GM12878 (cell line): ENCODE results near the gene SLC12A9. TPM values are rescaled to one million over a fixed set of nuclear protein-coding genes. Genes with fewer than 3 reads are reported as not detected.

Experiments
- ATAC-seq: fragments of 200-7000 bp; cut with Tn5 transposase; 3 replicates; pipeline ENCODE4 v1.9.1; 2020; ENCODE audit warnings: mild to moderate bottlenecking, moderate library complexity
- BruUV-seq: library from RNA; stranded (reverse); fragments of 400-500 nt; replicated peaks from 2 replicates; lab custom pipeline; 2021; lab: Mats Ljungman, UMichigan
- CTCF ChIA-PET: fragments of 300-600 bp; sonication (Branson Sonifier 250); formaldehyde crosslinking; extraction: SDS; loops from one replicate; lab custom pipeline; 2021; ENCODE audit warnings: inconsistent platforms; lab: Yijun Ruan, JAX
- POLR2A ChIA-PET: fragments of 350-600 bp; formaldehyde crosslinking; extraction: SDS; loops from one replicate; lab custom pipeline; 2021; ENCODE audit warnings: inconsistent platforms; lab: Charles Lee
- RAD21 ChIA-PET: fragments of 300-600 bp; sonication (Branson Sonifier 250); formaldehyde crosslinking; loops from one replicate; lab custom pipeline; 2023; ENCODE audit warnings: antibody characterized with exemption; ENCODE audit not compliant: unreplicated experiment; lab: Charles Lee
- SMC1A ChIA-PET: fragments of 300-600 bp; sonication (Branson Sonifier 250); formaldehyde crosslinking; loops from one replicate; lab custom pipeline; 2023; ENCODE audit not compliant: unreplicated experiment, uncharacterized antibody; lab: Charles Lee
- DNase-seq: peaks from one replicate; pipeline ENCODE4 v3.0.0-alpha.2; 2011; ENCODE audit warnings: low read depth, low spot score
- FAIRE-seq: peaks from 3 replicates; lab custom pipeline; 2011; peaks lifted over from hg19 to GRCh38; lab: Jason Lieb, UNC
- H2AFZ ChIP-seq: 2 replicates; pipeline ENCODE4 v1.6.0; 2011; ENCODE audit warnings: low read depth, low read length, control low read depth; ENCODE audit not compliant: control insufficient read depth
- H3K27ac ChIP-seq: 2 replicates; pipeline ENCODE4 v1.5.1; 2011; ENCODE audit warnings: control low read depth; ENCODE audit not compliant: control insufficient read depth, insufficient read depth
- H3K27me3 ChIP-seq, 2 experiments: replicated peaks in 1 of 2; 2 replicates each; pipeline versions ENCODE4 v1.6.0 to v1.6.1; 2011; ENCODE audit warnings: low read length in 1 of 2; ENCODE audit not compliant: control insufficient read depth in 2 of 2, insufficient read depth in 2 of 2
- H3K36me3 ChIP-seq, 2 experiments: 2 replicates each; pipeline ENCODE4 v1.5.1; 2011; ENCODE audit warnings: low read length in 1 of 2; ENCODE audit not compliant: control insufficient read depth in 2 of 2, insufficient read depth in 2 of 2
- H3K4me1 ChIP-seq: 2 replicates; pipeline ENCODE4 v1.6.1; 2011; ENCODE audit warnings: mild to moderate bottlenecking, low read length, moderate library complexity, mixed read lengths; ENCODE audit not compliant: control insufficient read depth, insufficient read depth
- H3K4me2 ChIP-seq: 2 replicates; pipeline ENCODE4 v1.6.0; 2011; ENCODE audit warnings: control low read depth; ENCODE audit not compliant: control insufficient read depth, insufficient read depth
- H3K4me3 ChIP-seq: fragments of 200-600 bp; sonication (generic); 2 replicates; pipeline ENCODE4 v1.5.1; 2016
- H3K79me2 ChIP-seq: 2 replicates; pipeline ENCODE4 v1.6.0; 2011; ENCODE audit warnings: low read length; ENCODE audit not compliant: control insufficient read depth, insufficient read depth
- H3K9ac ChIP-seq: 2 replicates; pipeline ENCODE4 v1.8.0; 2011; ENCODE audit warnings: low read length, control low read depth, mixed read lengths; ENCODE audit not compliant: control insufficient read depth, insufficient read depth
- H3K9me3 ChIP-seq: replicated peaks from 3 replicates; pipeline ENCODE4 v1.5.1; 2011; ENCODE audit warnings: mild to moderate bottlenecking, low read length; ENCODE audit not compliant: control insufficient read depth, insufficient read depth
- H4K20me1 ChIP-seq: 2 replicates; pipeline ENCODE4 v1.6.0; 2011; ENCODE audit not compliant: control insufficient read depth, insufficient read depth
- EZH2 ChIP-seq: IDR thresholded peaks from 2 replicates; pipeline ENCODE4 v1.6.1; 2012; ENCODE audit warnings: low read depth, mild to moderate bottlenecking, control low read depth, inconsistent platforms, low read length, borderline replicate concordance; ENCODE audit not compliant: control insufficient read depth
- KAT2A ChIP-seq: conservative IDR thresholded peaks from 2 replicates; pipeline ENCODE4 v1.6.1; 2011; ENCODE audit warnings: low read depth, low read length; ENCODE audit not compliant: control insufficient read depth
- MAX ChIP-seq: IDR thresholded peaks from 2 replicates; pipeline ENCODE4 v1.6.1; 2012; ENCODE audit warnings: low read depth, low read length, improper control_type of control experiment
- MTA2 ChIP-seq: fragments of 450-650 bp; IDR thresholded peaks from 2 replicates; pipeline ENCODE4 v1.6.1; 2016; ENCODE audit warnings: low read depth, mild to moderate bottlenecking, moderate library complexity
- MXI1 ChIP-seq: fragments of 150-350 bp; IDR thresholded peaks from 2 replicates; pipeline ENCODE4 v1.6.1; 2011; ENCODE audit warnings: low read depth, mild to moderate bottlenecking, inconsistent platforms, low read length, improper control_type of control experiment
- NR2C2 ChIP-seq: IDR thresholded peaks from 2 replicates; pipeline ENCODE4 v1.6.1; 2011; ENCODE audit warnings: borderline replicate concordance, low read depth; ENCODE audit not compliant: control insufficient read depth, insufficient read length
- NRF1 ChIP-seq: conservative IDR thresholded peaks from 2 replicates; pipeline ENCODE4 v1.6.1; 2011; ENCODE audit warnings: mild to moderate bottlenecking, low read depth, low read length, improper control_type of control experiment
- PKNOX1 ChIP-seq: fragments of 450-650 bp; IDR thresholded peaks from 2 replicates; pipeline ENCODE4 v1.6.1; 2016; ENCODE audit warnings: mild to moderate bottlenecking
- PML ChIP-seq: IDR thresholded peaks from 2 replicates; pipeline ENCODE4 v1.6.1; 2012; ENCODE audit warnings: low read length, inconsistent platforms
- WGBS: methylation state at CpG from one replicate; pipeline ENCODE4 v1.1.6; 2016; ENCODE audit warnings: low lambda C conversion rate; ENCODE audit not compliant: insufficient replicate concordance, insufficient coverage; ENCODE audit errors: missing lambda C conversion rate; 5-methylcytosine and 5-hydroxymethylcytosine counted together
- in situ Hi-C: fragments of 300-500 bp; cut with MboI; formaldehyde crosslinking; loops from 9 replicates; pipeline ENCODE4 v1.14.3; 2018; ENCODE audit warnings: mixed read lengths
- intact Hi-C: fragments of 100-400 bp; cut with micrococcal nuclease; formaldehyde crosslinking; loops from one replicate; pipeline ENCODE4 v1.14.2; 2022; ENCODE audit not compliant: unreplicated experiment
- polyA plus RNA-seq, 11 experiments: library from polyadenylated mRNA; depleted of rRNA in 4 of 11; unstranded in 6 of 11; stranded (reverse) in 5 of 11; fragments of >200 nt; fragmentation: Nextera tagmentation in 4 of 11; fragmentation: Illumina TruSeq in 1 of 11; extraction: Ambion mirVana in 4 of 11; extraction: Trizol in 1 of 11; gene quantifications; 1 replicate in 1 of 11; 2 replicates in 10 of 11; pipeline versions ENCODE4 v1.2.1 to v1.2.3, GENCODE V29; 2011 to 2016; ENCODE audit warnings: inconsistent platforms in 2 of 11, missing spikeins in 2 of 11, low read depth in 1 of 11
- total RNA-seq, 4 experiments: library from RNA; depleted of rRNA in 3 of 4; stranded (reverse); fragments of >200 nt in 3 of 4; fragmentation: Illumina TruSeq in 1 of 4; extraction: Trizol in 1 of 4; gene quantifications; 2 replicates each; pipeline versions ENCODE4 v1.2.1 to v1.2.3, GENCODE V29; 2013 to 2021
- TF ChIP-seq, protein P1 (sequence below): IDR thresholded peaks from 2 replicates; pipeline ENCODE4 v1.6.1; 2011; ENCODE audit warnings: mild to moderate bottlenecking, low read depth, low read length, moderate library complexity; ENCODE audit not compliant: insufficient replicate concordance
- TF ChIP-seq, protein P2 (sequence below): fragments of 150-350 bp; IDR thresholded peaks from 2 replicates; pipeline ENCODE4 v1.6.1; 2014; ENCODE audit warnings: mild to moderate bottlenecking, low read depth, low read length

The SLC12A9 gene
- total and polyA plus RNA-seq, 10 of the 15 experiments (the other 5 are each of a cell fraction or from before 2014, with no cell fraction given): 0.24 to 18.5 (median 9.4) TPM

DNA sequence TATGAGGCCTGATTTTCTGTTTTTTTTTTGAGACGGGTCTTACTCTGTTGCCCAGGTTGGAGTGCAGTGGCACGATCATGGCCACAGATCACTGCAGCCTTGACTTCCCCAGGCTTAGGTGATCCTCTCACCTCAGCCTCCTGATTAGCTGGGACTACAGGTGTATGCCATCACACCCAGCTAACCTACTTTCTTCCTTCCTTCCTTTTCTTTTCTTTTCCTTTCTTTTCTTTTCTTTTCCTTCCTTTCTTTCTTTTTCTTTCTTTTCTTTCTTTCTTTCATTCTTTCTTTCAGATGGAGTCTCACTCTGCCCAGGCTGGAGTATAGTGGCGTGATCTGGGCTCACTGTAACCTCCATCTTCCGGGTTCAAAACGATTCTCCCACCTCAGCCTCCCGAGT, 26.2 kb downstream of the SLC12A9 start:
- TF ChIP-seq MXI1: no peak
- no peak for TF ChIP-seq EZH2
- no peak for TF ChIP-seq NRF1
- H3K4me3 ChIP-seq: no peak overlapping the region; the same call in 1 of the 2 replicates
- no peak for ATAC-seq
- H4K20me1 ChIP-seq: peaks cover 3% of the 10 kb centered on the region; the same call in 1 of the 2 replicates
- ChIA-PET RAD21 (no interaction called here), SMC1A (interaction anchor here (4.1 kb wide), 1 partner anchor 9 kb away, joined by 33 read pairs; the partner anchor contains the start of gene UFSP1), POLR2A (interaction anchor here (7.0 kb wide), 1 partner anchor 10 kb away, joined by 131 read pairs; the partner anchor contains the start of gene UFSP1), CTCF (interaction anchor here (0.6 to 1.7 kb wide), 4 partner anchors 8 to 30 kb away, joined by 4 to 7 read pairs (median 4); partner anchors contain the start of genes SLC12A9 and UFSP1)
- H3K9me3 ChIP-seq: no peaks in the 10 kb centered on the region; the same call in 2 of the 3 replicates
- peak overlapping the region; percentile 29; the same call in 1 of the 2 replicates for H3K9ac ChIP-seq
- no peak for FAIRE-seq
- intact Hi-C loops (no loop called here), in situ Hi-C loops (no loop called here)
- H3K4me1 ChIP-seq: peaks cover 6% of the 10 kb centered on the region; the same call in 1 of the 2 replicates
- H2AFZ ChIP-seq: no peak overlapping the region
- peak overlapping the region; percentile 59; the same call in 1 of the 2 replicates for H3K4me2 ChIP-seq
- peaks cover 71% of the 10 kb centered on the region for H3K79me2 ChIP-seq
- H3K36me3 ChIP-seq: peaks cover 18 to 33% of the 10 kb centered on the region in 2 experiments; a peak in 3 of 4 replicates
- 74% methylated on average over 6 of the region's 6 CpGs for WGBS
- H3K27ac ChIP-seq: no peak overlapping the region
- no peak for DNase-seq
- BruUV-seq: no TSS peak
- H3K27me3 ChIP-seq: no peaks in the 10 kb centered on the region

DNA sequence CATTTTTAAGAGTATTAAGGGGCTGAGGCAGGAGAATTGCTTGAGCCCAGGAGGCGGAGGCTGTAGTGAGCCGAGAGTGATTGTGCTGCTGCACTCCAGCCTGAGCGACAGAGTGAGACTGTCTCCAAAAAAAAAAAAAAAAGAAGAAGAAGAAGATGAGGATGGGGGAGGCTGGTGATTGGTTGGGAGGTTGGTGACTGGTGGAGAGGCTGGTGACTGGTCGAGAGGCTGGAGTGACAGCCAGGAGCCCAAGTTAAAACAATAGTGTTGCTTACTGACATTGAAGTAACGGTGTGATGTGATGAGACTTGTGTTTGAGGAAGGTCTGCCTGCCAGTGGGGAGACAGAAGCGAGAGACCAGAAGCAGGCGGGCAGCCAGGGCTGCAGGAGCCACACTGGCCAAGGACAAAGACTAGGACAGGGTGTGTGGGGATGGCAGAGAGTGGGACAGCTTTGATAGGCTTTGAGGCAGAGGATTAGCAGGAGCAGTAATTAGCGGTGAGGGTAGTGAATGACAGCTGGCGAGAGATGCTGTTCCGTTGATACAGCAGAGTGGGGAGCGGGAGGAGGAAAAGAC, 27.3 kb downstream of the SLC12A9 start:
- BruUV-seq: no TSS peak
- DNase-seq (no peak), ATAC-seq (no peak), FAIRE-seq (no peak)
- Histone ChIP-seq H4K20me1 (peaks cover 3% of the 10 kb centered on the region; the same call in 1 of the 2 replicates), H3K79me2 (peaks cover 61% of the 10 kb centered on the region), H3K9me3 (no peaks in the 10 kb centered on the region), H2AFZ (no peak overlapping the region), H3K27ac (no peak overlapping the region), H3K9ac (no peak overlapping the region), H3K4me2 (no peak overlapping the region), H3K27me3 (no peaks in the 10 kb centered on the region), H3K4me3 (no peak overlapping the region), H3K4me1 (peaks cover 6% of the 10 kb centered on the region; the same call in 1 of the 2 replicates), H3K36me3 (peaks cover 26 to 38% of the 10 kb centered on the region in 2 experiments)
- intact Hi-C loops (no loop called here), in situ Hi-C loops (no loop called here)
- SMC1A ChIA-PET: interaction anchor here (4.1 kb wide), 1 partner anchor 8 kb away, joined by 33 read pairs; the partner anchor contains the start of gene UFSP1
- RAD21 ChIA-PET: no interaction called here
- CTCF ChIA-PET: no interaction called here
- 90% methylated on average over 11 of the region's 11 CpGs for WGBS
- POLR2A ChIA-PET: interaction anchor here (7.0 kb wide), 1 partner anchor 9 kb away, joined by 131 read pairs; the partner anchor contains the start of gene UFSP1
- TF ChIP-seq, protein P1, sequence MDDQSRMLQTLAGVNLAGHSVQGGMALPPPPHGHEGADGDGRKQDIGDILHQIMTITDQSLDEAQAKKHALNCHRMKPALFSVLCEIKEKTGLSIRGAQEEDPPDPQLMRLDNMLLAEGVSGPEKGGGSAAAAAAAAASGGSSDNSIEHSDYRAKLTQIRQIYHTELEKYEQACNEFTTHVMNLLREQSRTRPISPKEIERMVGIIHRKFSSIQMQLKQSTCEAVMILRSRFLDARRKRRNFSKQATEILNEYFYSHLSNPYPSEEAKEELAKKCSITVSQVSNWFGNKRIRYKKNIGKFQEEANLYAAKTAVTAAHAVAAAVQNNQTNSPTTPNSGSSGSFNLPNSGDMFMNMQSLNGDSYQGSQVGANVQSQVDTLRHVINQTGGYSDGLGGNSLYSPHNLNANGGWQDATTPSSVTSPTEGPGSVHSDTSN: peak; percentile 56
- TF ChIP-seq KAT2A (no peak), PML (no peak), MAX (no peak), NR2C2 (no peak), MTA2 (no peak), PKNOX1 (peak; percentile 86)
- TF ChIP-seq, protein P2, sequence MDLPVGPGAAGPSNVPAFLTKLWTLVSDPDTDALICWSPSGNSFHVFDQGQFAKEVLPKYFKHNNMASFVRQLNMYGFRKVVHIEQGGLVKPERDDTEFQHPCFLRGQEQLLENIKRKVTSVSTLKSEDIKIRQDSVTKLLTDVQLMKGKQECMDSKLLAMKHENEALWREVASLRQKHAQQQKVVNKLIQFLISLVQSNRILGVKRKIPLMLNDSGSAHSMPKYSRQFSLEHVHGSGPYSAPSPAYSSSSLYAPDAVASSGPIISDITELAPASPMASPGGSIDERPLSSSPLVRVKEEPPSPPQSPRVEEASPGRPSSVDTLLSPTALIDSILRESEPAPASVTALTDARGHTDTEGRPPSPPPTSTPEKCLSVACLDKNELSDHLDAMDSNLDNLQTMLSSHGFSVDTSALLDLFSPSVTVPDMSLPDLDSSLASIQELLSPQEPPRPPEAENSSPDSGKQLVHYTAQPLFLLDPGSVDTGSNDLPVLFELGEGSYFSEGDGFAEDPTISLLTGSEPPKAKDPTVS: no peak
